CD4-positive, alpha-beta T cell (primary cell): ENCODE data around the gene IDUA. TPM values are rescaled to one million over a fixed set of nuclear protein-coding genes. Genes with fewer than 3 reads are reported as not detected.

Experiments
- ATAC-seq: fragments of 200-7000 bp; cut with Tn5 transposase; one replicate; pipeline ENCODE4 v1.10.0; 2022; ENCODE audit warnings: mild to moderate bottlenecking; ENCODE audit not compliant: poor library complexity
- CTCF ChIA-PET: fragments of 350-600 bp; sonication (Branson Sonifier 250); formaldehyde crosslinking; loops from one replicate; lab custom pipeline; 2021; ENCODE audit warnings: antibody characterized with exemption, inconsistent platforms; lab: Charles Lee
- POLR2A ChIA-PET: fragments of 350-600 bp; sonication (Branson Sonifier 250); formaldehyde crosslinking; loops from one replicate; lab custom pipeline; 2021; ENCODE audit warnings: antibody characterized with exemption, inconsistent platforms; lab: Charles Lee
- DNase-seq, 14 experiments: peaks; one replicate each; pipeline ENCODE4 v3.0.0-alpha.2; 2013 to 2020; ENCODE audit warnings: mixed read lengths in 2 of 14
- H3K27ac ChIP-seq, 2 donors: one replicate each; pipeline versions ENCODE4 v1.5.1 to v1.7.0; 2013; ENCODE audit warnings: low read length in 2 of 2, low read depth in 1 of 2, mild to moderate bottlenecking in 1 of 2
- H3K27me3 ChIP-seq, 2 experiments: 1 replicate in 1 of 2; 2 replicates in 1 of 2; pipeline versions ENCODE4 v1.6.1 to v1.7.0; 2013; ENCODE audit warnings: low read length in 2 of 2, control low read depth in 1 of 2, mild to moderate bottlenecking in 1 of 2, moderate library complexity in 1 of 2; ENCODE audit not compliant: insufficient read depth in 2 of 2, control insufficient read depth in 1 of 2
- H3K36me3 ChIP-seq: one replicate; pipeline ENCODE4 v1.6.1; 2013; ENCODE audit warnings: low read length, control low read depth; ENCODE audit not compliant: insufficient read depth
- H3K4me1 ChIP-seq: one replicate; pipeline ENCODE4 v1.6.1; 2013; ENCODE audit warnings: low read length, control low read depth; ENCODE audit not compliant: insufficient read depth
- H3K4me3 ChIP-seq: one replicate; pipeline ENCODE4 v1.5.1; 2013; ENCODE audit warnings: mild to moderate bottlenecking, low read length, moderate library complexity
- H3K9me3 ChIP-seq, 2 experiments: 1 replicate in 1 of 2; 2 replicates in 1 of 2; pipeline versions ENCODE4 v1.6.1 to v1.7.0; 2013; ENCODE audit warnings: low read length in 2 of 2, mild to moderate bottlenecking in 2 of 2, control low read depth in 1 of 2, moderate library complexity in 1 of 2; ENCODE audit not compliant: control insufficient read depth in 1 of 2, insufficient read depth in 1 of 2
- H3K27ac Mint-ChIP-seq: one replicate; pipeline ENCODE4 v1.8.0; 2020; ENCODE audit warnings: mixed read lengths
- H3K27me3 Mint-ChIP-seq: one replicate; pipeline ENCODE4 v1.8.0; 2021; ENCODE audit warnings: mixed read lengths
- H3K36me3 Mint-ChIP-seq: one replicate; pipeline ENCODE4 v1.8.0; 2021; ENCODE audit warnings: low read depth, mixed read lengths
- H3K4me1 Mint-ChIP-seq: one replicate; pipeline ENCODE4 v1.8.0; 2021; ENCODE audit warnings: low read depth, mixed read lengths
- H3K4me3 Mint-ChIP-seq: one replicate; pipeline ENCODE4 v1.8.0; 2020; ENCODE audit warnings: mild to moderate bottlenecking, mixed read lengths
- H3K9me3 Mint-ChIP-seq: one replicate; pipeline ENCODE4 v1.8.0; 2020; ENCODE audit warnings: mixed read lengths
- intact Hi-C, 2 experiments: fragments of 100-400 bp; cut with DNase I in 1 of 2; cut with micrococcal nuclease in 1 of 2; formaldehyde crosslinking; loops; one replicate each; pipeline versions ENCODE4 v1.15.1 to v1.9.0; 2023 to 2025; cut with DNase I, micrococcal nuclease
- total RNA-seq, 174 experiments: library from RNA in 2 of 174; stranded (reverse) in 2 of 174; gene quantifications; one replicate each; pipeline ENCODE4 v1.2.3 and lab custom pipeline; 2021 to 2026
- TF ChIP-seq, protein P1 (sequence below): fragments of 200-600 bp; IDR thresholded peaks from one replicate; pipeline ENCODE4 v1.8.0; 2022; ENCODE audit warnings: antibody characterized with exemption, mild to moderate bottlenecking

IDUA gene
- total RNA-seq, 2 experiments from 2014 or later: 70.2 to 77.8 TPM

DNA sequence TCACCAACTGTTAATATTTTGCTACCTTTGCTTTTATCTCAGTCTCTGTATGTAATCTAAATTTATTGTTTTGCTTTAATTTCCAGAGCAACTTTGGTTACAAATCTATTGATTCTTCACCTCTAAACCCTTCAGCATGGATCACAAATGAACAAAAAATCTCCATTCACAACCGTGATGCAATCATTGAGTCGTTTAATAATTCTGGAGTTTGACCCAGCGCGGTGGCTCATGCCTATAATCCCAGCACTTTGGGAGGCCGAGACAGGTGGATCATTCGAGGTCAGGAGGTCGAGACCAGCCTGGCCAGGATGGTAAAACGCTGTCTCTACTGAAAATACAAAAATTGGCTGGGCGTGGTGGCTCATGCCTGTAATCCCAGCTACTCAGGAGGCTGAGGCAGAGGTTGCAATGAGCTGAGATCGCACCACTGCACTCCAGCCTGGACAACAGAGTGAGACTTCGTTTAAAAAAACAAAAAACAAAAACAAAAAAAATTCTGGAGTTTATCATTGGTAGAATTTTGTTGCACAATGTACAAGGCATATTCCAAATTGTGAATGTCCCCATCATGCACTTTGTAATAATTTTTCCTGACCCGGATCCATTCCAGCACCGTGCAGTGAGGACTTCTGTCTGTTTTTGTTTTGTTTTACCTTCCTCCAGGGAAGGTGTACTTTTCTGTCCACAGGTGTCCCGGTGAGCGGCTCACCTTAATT is 2.3 kb upstream of the IDUA start:
- Mint-ChIP-seq H3K9me3 (no peaks in the 10 kb centered on the region), H3K36me3 (no peaks in the 10 kb centered on the region), H3K4me1 (peaks cover 25% of the 10 kb centered on the region), H3K4me3 (peak overlapping the region; percentile 94), H3K27ac (peak overlapping the region; percentile 67), H3K27me3 (no peaks in the 10 kb centered on the region)
- Histone ChIP-seq H3K27ac (no peak overlapping the region), H3K4me3 (peak overlapping the region; percentile 21), H3K36me3 (no peaks in the 10 kb centered on the region), H3K4me1 (peaks cover 41% of the 10 kb centered on the region), H3K9me3 (no peaks in the 10 kb centered on the region), H3K27me3 (no peaks in the 10 kb centered on the region)
- TF ChIP-seq, protein P1, sequence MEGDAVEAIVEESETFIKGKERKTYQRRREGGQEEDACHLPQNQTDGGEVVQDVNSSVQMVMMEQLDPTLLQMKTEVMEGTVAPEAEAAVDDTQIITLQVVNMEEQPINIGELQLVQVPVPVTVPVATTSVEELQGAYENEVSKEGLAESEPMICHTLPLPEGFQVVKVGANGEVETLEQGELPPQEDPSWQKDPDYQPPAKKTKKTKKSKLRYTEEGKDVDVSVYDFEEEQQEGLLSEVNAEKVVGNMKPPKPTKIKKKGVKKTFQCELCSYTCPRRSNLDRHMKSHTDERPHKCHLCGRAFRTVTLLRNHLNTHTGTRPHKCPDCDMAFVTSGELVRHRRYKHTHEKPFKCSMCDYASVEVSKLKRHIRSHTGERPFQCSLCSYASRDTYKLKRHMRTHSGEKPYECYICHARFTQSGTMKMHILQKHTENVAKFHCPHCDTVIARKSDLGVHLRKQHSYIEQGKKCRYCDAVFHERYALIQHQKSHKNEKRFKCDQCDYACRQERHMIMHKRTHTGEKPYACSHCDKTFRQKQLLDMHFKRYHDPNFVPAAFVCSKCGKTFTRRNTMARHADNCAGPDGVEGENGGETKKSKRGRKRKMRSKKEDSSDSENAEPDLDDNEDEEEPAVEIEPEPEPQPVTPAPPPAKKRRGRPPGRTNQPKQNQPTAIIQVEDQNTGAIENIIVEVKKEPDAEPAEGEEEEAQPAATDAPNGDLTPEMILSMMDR: no peak
- POLR2A ChIA-PET: no interaction called here
- intact Hi-C loops: loop anchor here (2.0 to 10.0 kb wide), 4 partner anchors 52 to 740 kb away; partner anchors contain the start of genes GAK (in 2 of the 2), TMEM175 (in 2 of the 2), ATP5ME (in 1 of the 2) and MYL5 (in 1 of the 2)
- DNase-seq: no peak
- CTCF ChIA-PET: no interaction called here
- peak; percentile 1 for ATAC-seq

DNA sequence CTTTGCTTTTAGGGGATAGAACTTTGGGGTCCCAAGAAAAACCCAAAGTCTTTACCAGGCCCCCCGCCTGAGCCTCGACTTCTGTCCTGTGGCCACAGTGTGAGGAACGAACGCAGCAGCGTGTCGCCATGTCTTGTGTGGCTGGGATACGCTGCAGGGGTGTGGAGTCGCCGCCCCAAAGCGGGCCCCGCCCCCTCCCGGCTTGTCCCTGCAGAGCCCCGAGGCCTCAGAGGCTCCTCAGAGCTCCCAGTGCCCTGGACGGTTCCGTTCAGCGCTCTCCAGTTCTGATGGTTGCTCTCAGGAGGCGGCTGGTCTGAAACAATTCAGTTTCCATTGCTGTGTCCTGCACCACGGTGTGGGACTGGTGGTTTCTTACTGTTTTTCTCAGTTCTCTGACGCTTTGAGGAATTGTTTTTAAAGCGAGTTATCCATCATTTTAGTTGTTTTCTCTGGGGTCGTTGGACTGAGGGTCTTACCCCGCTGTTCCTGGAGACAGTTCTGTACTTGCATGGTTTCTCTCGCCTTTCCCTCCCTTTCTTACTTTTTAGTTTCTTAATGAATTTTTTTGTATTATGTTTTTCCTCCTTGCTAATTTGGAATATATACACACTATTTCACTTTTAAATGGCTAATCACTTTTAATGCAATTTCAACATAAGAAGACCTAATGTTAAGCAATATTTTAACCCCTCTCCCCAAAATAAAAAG is 1.6 kb upstream of the IDUA start:
- intact Hi-C loops: loop anchor here (2.0 to 10.0 kb wide), 4 partner anchors 53 to 740 kb away; partner anchors contain the start of genes GAK (in 2 of the 2), TMEM175 (in 2 of the 2), ATP5ME (in 1 of the 2) and MYL5 (in 1 of the 2)
- CTCF ChIA-PET: no interaction called here

DNA sequence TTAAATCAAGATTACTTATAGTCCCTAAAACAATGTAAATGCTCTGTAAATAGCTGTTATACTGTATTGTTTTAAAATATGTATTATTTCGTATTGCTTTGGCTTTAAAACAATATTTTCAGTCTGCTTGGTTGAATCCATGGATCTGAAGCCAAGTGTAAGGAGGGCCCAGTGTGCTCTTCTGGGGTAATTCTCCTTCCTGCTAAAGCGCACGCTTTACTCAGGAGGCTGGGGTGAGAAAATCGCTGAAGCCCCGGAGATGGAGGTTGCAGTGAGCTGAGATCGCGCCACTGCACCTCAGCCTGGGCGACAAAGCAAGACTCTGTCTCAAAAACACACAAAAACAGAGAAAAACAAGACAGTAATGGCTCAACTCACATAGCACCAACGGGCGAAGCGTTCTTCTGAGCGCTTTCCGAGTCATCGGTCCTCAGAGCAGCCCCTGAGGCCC is 391 bp upstream of the IDUA start:
- Mint-ChIP-seq H3K36me3 (no peaks in the 10 kb centered on the region), H3K4me3 (peak overlapping the region; percentile 94), H3K9me3 (no peaks in the 10 kb centered on the region), H3K27me3 (no peaks in the 10 kb centered on the region), H3K27ac (peak overlapping the region; percentile 82), H3K4me1 (peaks cover 25% of the 10 kb centered on the region)
- CTCF ChIA-PET: interaction anchor here (1.6 to 1.8 kb wide), 2 partner anchors 54 to 244 kb away, joined by 11 read pairs; partner anchors contain the start of genes GAK and TMEM175
- H3K36me3 ChIP-seq: peaks cover 6% of the 10 kb centered on the region
- peak overlapping the region; percentile 78 for H3K4me3 ChIP-seq
- DNase-seq: no peak
- no peaks in the 10 kb centered on the region for H3K9me3 ChIP-seq
- intact Hi-C loops: loop anchor here (2.0 to 10.0 kb wide), 6 partner anchors 22 to 742 kb away; partner anchors contain the start of genes GAK (in 2 of the 2), TMEM175 (in 2 of the 2), ATP5ME (in 1 of the 2) and MYL5 (in 1 of the 2)
- ATAC-seq: peak; percentile 24
- peak overlapping the region; percentile 41 to 46 for H3K27ac ChIP-seq
- POLR2A ChIA-PET: interaction anchor here (1.0 to 2.5 kb wide), 6 partner anchors 14 to 312 kb away, joined by 3 to 17 read pairs (median 4); partner anchors contain the start of genes ATP5ME, DGKQ, GAK and MYL5
- peaks cover 36% of the 10 kb centered on the region for H3K4me1 ChIP-seq
- TF ChIP-seq, protein P1: no peak
- no peaks in the 10 kb centered on the region for H3K27me3 ChIP-seq

More for the DNA sequence above, 1.6 kb upstream of the IDUA start:
- peaks cover 36% of the 10 kb centered on the region for H3K4me1 ChIP-seq
- no peaks in the 10 kb centered on the region for H3K27me3 ChIP-seq
- H3K27ac ChIP-seq: no peak overlapping the region
- ATAC-seq (peak; percentile 72), DNase-seq (peak; percentile 54 to 85 (median 72))
- Mint-ChIP-seq H3K4me3 (peak overlapping the region; percentile 94), H3K9me3 (no peaks in the 10 kb centered on the region), H3K36me3 (no peaks in the 10 kb centered on the region), H3K4me1 (peaks cover 25% of the 10 kb centered on the region), H3K27me3 (no peaks in the 10 kb centered on the region), H3K27ac (peak overlapping the region; percentile 67)
- peaks cover 3% of the 10 kb centered on the region for H3K36me3 ChIP-seq
- POLR2A ChIA-PET: no interaction called here
- peak overlapping the region; percentile 21 for H3K4me3 ChIP-seq
- TF ChIP-seq, protein P1: no peak
- no peaks in the 10 kb centered on the region for H3K9me3 ChIP-seq
